ENCODE results near the gene UGT1A9. TPM values are rescaled to one million over a fixed set of nuclear protein-coding genes. Genes with fewer than 3 reads are reported as not detected.
"Not testable (repeated sequence)": the region's sequence is repeated elsewhere in the genome, so short reads cannot be mapped to it uniquely, and the experiment has no call there.

Gene UGT1A9
- not detected for total RNA-seq

GRCh38 chr2:233671290-233672161, at the start of gene UGT1A9:
Gene UGT1A9 (plus strand): TSS chr2:233671898. CDS start chr2:233671935, 37 bp downstream.
- TF ChIP-seq POLR2A (IDR thresholded peaks at IDR 0.05) (no peak), POLR2AphosphoS5 (IDR thresholded peaks at IDR 0.05) (no peak), EP300 (IDR thresholded peaks at IDR 0.05) (no peak), CTCF (IDR thresholded peaks at IDR 0.05) (no peak)
- H3K27me3 ChIP-seq, result peaks cover 11% of the 10 kb centered on the region
- H3K4me3 ChIP-seq, result no peak within 1 kb of the TSS
- 71 to 73% methylated on average over 2 to 3 of the region's 5 CpGs for WGBS, 2 donors (ENCODE audit: low coverage in 1 of 2)
- ATAC-seq, result no peak
- H3K9me3 ChIP-seq, result no peaks in the 10 kb centered on the region
- no peak within 1 kb of the TSS for H3K27ac ChIP-seq
- no peaks in the 10 kb centered on the region for H3K4me1 ChIP-seq
- no peaks in the 10 kb centered on the region for H3K36me3 ChIP-seq

DNA sequence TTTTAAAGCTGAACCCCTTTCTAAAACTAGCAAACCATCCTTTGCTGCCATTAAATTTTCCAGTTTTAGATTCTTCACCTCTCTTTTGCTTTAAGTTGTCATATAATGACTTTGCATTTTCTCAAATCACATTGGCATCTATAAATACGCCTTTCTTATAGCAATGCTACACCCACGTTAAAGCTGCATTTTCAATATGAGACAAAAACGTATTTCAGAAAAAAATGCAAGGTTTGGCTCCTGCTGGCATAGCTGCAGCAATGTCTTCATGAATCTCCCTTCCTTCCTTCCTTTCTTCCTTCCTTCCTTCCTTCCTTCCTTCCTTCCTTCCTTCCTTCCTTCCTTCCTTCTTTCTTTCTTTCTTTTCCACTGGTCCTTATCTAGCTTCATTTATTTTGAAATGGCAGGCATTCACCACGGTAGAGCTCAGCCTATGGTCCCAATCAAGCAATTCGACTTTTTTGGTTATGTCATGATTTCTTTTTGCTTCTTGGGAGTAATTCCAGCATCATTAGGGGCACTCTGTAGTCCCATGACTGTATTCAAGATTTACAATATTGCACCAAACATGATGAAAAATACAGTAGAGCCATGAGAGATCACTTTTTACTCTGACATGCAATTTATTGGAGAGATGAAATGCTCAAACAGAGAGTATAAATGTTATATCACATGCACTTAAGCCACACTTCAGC, 44.2 kb upstream of the UGT1A9 start:
- Histone ChIP-seq H3K9me3 (peaks cover 0 to 30% (median 0%) of the 10 kb centered on the region in 3 donors), H3K36me3 (no peaks in the 10 kb centered on the region), H3K27me3 (no peaks in the 10 kb centered on the region), H3K27ac (no peak overlapping the region), H3K4me3 (no peak overlapping the region), H3K4me1 (no peaks in the 10 kb centered on the region)
- 42 to 57% methylated on average over 5 of the region's 5 CpGs for WGBS, 2 donors (ENCODE audit: low coverage in 1 of 2)
- TF ChIP-seq POLR2A (IDR thresholded peaks at IDR 0.05), result no peak
- no peak for TF ChIP-seq CTCF (IDR thresholded peaks at IDR 0.05)
- TF ChIP-seq POLR2AphosphoS5 (IDR thresholded peaks at IDR 0.05), result no peak
- TF ChIP-seq EP300 (IDR thresholded peaks at IDR 0.05), result no peak
- no peak for ATAC-seq

GRCh38 chr2:233636306-233636705, 35.4 kb upstream of the UGT1A9 start, which contains the start of gene UGT1A10:
Gene UGT1A10 (plus strand): TSS chr2:233636448. CDS start chr2:233636523, 75 bp downstream.
- H3K27me3 ChIP-seq, ATAC-seq, H3K27ac ChIP-seq, H3K36me3 ChIP-seq, H3K4me3 ChIP-seq, H3K4me1 ChIP-seq: not testable (repeated sequence)
- 72 to 79% methylated on average over 3 to 7 of the region's 10 CpGs for WGBS, 2 donors (ENCODE audit: low coverage in 1 of 2)
- H3K9me3 ChIP-seq, result peaks cover 0 to 15% (median 0%) of the 10 kb centered on the region in 3 donors

GRCh38 chr2:233638836-233639235, 32.9 kb upstream of the UGT1A9 start:
- H3K4me1 ChIP-seq, result no peaks in the 10 kb centered on the region
- H3K9me3 ChIP-seq, result peaks cover 0 to 23% (median 0%) of the 10 kb centered on the region in 3 donors
- H3K4me3 ChIP-seq, result no peak overlapping the region
- peaks cover 5% of the 10 kb centered on the region for H3K27me3 ChIP-seq
- no peak overlapping the region for H3K27ac ChIP-seq
- TF ChIP-seq POLR2A (IDR thresholded peaks at IDR 0.05) (no peak), POLR2AphosphoS5 (IDR thresholded peaks at IDR 0.05) (no peak)
- ATAC-seq, result no peak
- 58 to 66% methylated on average over 5 of the region's 5 CpGs for WGBS, 2 donors (ENCODE audit: low coverage in 1 of 2)
- no peaks in the 10 kb centered on the region for H3K36me3 ChIP-seq

DNA sequence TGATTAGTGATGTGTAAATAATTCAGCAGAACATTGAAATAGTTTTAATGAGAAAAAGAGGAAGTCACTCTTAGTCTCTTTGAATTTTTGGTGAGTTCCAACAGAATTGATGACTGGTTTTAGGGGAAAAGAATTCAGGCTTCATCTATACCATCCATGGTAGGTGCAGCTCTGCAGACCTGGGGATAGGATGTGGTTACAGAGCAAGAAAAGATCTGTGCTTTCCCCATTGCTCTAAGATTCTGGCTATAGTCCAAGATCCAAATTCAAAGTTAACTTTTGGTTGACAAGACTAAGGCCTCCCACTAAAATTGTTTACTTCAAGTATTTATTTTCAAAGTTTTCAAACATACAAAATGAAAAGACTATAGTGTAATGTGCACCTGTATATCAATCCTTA, 31.8 kb upstream of the UGT1A9 start:
- Histone ChIP-seq H3K27me3 (peaks cover 8% of the 10 kb centered on the region), H3K9me3 (peaks cover 0 to 23% (median 0%) of the 10 kb centered on the region in 3 donors), H3K27ac (no peak overlapping the region), H3K4me1 (no peaks in the 10 kb centered on the region), H3K36me3 (no peaks in the 10 kb centered on the region), H3K4me3 (no peak overlapping the region)
- ATAC-seq, result no peak
- TF ChIP-seq POLR2AphosphoS5 (IDR thresholded peaks at IDR 0.05) (no peak), EP300 (IDR thresholded peaks at IDR 0.05) (no peak), CTCF (IDR thresholded peaks at IDR 0.05) (no peak)

All from gastroesophageal sphincter (tissue), 4 donors.